Sigmoid colon (tissue), 7 donors: ENCODE measurements around the gene MRPL20. TPM values are rescaled to one million over a fixed set of nuclear protein-coding genes. Genes with fewer than 3 reads are reported as not detected.

Experiments
- DNase-seq: peaks from one replicate; pipeline ENCODE4 v3.0.0-alpha.2; 2019
- H3K27ac ChIP-seq, 4 donors: fragments of 200-600 bp; sonication (generic); one replicate each; pipeline ENCODE4 v1.5.1; 2016 to 2019; ENCODE audit warnings: mild to moderate bottlenecking in 1 of 4
- H3K27me3 ChIP-seq, 3 donors: fragments of 200-600 bp; sonication (generic); one replicate each; pipeline ENCODE4 v1.5.1; 2019; ENCODE audit warnings: mild to moderate bottlenecking in 1 of 3
- H3K36me3 ChIP-seq, 4 donors: fragments of 200-600 bp; sonication (generic); one replicate each; pipeline ENCODE4 v1.5.1; 2016 to 2019
- H3K4me1 ChIP-seq, 4 donors: fragments of 200-600 bp; sonication (generic); one replicate each; pipeline ENCODE4 v1.5.1; 2017 to 2019
- H3K4me3 ChIP-seq, 4 donors: fragments of 200-600 bp; sonication (generic); one replicate each; pipeline ENCODE4 v1.5.1; 2017 to 2019; ENCODE audit warnings: mild to moderate bottlenecking in 2 of 4, moderate library complexity in 1 of 4
- H3K9me3 ChIP-seq, 4 donors: fragments of 200-600 bp in 3 of 4; sonication (generic) in 3 of 4; one replicate each; pipeline versions ENCODE4 v1.5.1 to v1.6.1; 2013 to 2019
- CTCF ChIP-seq, 4 experiments: fragments of 450-650 bp in 3 of 4; fragments of 200-600 bp in 1 of 4; IDR thresholded peaks; one replicate each; pipeline ENCODE4 v1.5.1; 2016 to 2019; ENCODE audit warnings: antibody characterized with exemption in 4 of 4, mild to moderate bottlenecking in 3 of 4, moderate library complexity in 2 of 4
- EP300 ChIP-seq, 4 donors: sonication (generic); formaldehyde crosslinking; IDR thresholded peaks; one replicate each; pipeline ENCODE4 v1.6.1; 2017; ENCODE audit warnings: antibody characterized with exemption in 4 of 4
- POLR2A ChIP-seq, 2 donors: fragments of 450-650 bp; IDR thresholded peaks; one replicate each; pipeline ENCODE4 v1.6.1; 2016; ENCODE audit warnings: antibody characterized with exemption in 2 of 2, mild to moderate bottlenecking in 2 of 2, moderate library complexity in 2 of 2
- POLR2AphosphoS5 ChIP-seq, 4 donors: sonication (generic); formaldehyde crosslinking; IDR thresholded peaks; one replicate each; pipeline ENCODE4 v1.6.1; 2017; ENCODE audit warnings: antibody characterized with exemption in 4 of 4
- WGBS, 2 donors: extraction: QIAGEN DNeasy Blood & Tissue Kit; methylation state at CpG; one replicate each; pipeline ENCODE4 v1.1.7; 2013; 5-methylcytosine and 5-hydroxymethylcytosine counted together
- intact Hi-C: fragments of 100-400 bp; cut with DNase I; formaldehyde crosslinking; loops from one replicate; pipeline ENCODE4 v1.15.1; 2023
- polyA plus RNA-seq, 3 donors: library from polyadenylated mRNA; stranded (reverse); fragments of 200-250 nt; gene quantifications; one replicate each; pipeline ENCODE4 v1.2.3, GENCODE V29; 2013
- total RNA-seq, 4 donors: library from RNA; depleted of rRNA; stranded (reverse); fragments of >200 nt; gene quantifications; one replicate each; pipeline ENCODE4 v1.1.0, GENCODE V29; 2016
- donor health status: healthy with polysubstance abuse.
- donor health status: Bipolar disorder and iron deficiency.
- donor health status: healthy.

Gene MRPL20
- total and polyA plus RNA-seq, 7 donors: 133 to 235 (median 178) TPM

DNA sequence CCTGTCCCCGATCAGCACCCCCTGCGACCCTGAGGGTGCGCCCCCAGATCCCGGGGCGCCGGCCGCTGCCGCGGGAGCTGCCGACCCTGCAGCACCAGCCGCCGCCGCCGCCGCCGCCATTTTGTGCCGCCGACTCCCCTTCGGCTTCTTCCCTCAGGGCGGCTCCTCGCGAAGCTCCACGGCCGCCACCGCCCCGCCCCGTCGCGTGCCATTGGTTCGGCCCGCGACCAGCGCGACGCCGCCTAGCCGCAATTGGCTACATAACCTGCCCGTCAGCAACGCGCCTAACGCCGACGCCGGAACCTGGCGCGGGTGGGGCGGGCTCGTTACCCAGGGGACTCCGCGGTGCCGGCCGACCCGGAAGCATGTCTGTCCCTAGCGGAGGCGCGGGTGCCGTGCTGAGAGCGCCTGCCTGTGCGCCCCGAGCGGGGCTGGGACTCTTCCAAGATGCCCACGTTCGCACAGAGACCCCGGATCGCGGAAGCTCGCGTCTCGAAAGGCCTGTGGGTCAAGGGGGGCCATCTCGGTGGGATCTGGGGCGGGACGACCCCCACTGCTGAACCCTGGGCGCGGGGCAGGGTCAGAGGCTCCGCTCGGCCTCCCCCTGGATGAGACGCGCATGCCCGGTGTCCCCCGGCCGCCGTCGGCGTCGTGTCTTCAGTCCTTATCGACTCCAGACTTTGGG is 7.8 kb downstream of the MRPL20 start, which contains the start of gene CCNL2:
Gene CCNL2, minus strand, starts transcription at position 149 of the 685 bp plus-strand sequence. Its CDS starts 29 bp downstream, at position 120.
- WGBS, 2 donors: 0% methylated on average over 86 of the region's 86 CpGs
- Histone ChIP-seq H3K27ac (peak within 1 kb of the TSS; percentile 81 to 91 (median 88)), H3K4me1 (peaks cover 0 to 52% (median 27%) of the 10 kb centered on the region in 4 donors), H3K27me3 (no peaks in the 10 kb centered on the region), H3K4me3 (peak within 1 kb of the TSS; percentile 72 to 94 (median 86)), H3K36me3 (peaks cover 3 to 77% (median 37%) of the 10 kb centered on the region in 4 donors), H3K9me3 (no peaks in the 10 kb centered on the region)
- peak; percentile 99 for DNase-seq
- TF ChIP-seq POLR2A (IDR thresholded peaks at IDR 0.05) (peak; percentile 11 to 23), POLR2AphosphoS5 (IDR thresholded peaks at IDR 0.05) (peak; percentile 78 to 92 (median 84)), EP300 (IDR thresholded peaks at IDR 0.05) (no peak), CTCF (IDR thresholded peaks at IDR 0.05) (peak; percentile 53 to 84 (median 70))
- intact Hi-C loops: loop anchor here (1.0 kb wide), 1 partner anchor 42 kb away; no protein-coding TSS in a partner anchor

DNA sequence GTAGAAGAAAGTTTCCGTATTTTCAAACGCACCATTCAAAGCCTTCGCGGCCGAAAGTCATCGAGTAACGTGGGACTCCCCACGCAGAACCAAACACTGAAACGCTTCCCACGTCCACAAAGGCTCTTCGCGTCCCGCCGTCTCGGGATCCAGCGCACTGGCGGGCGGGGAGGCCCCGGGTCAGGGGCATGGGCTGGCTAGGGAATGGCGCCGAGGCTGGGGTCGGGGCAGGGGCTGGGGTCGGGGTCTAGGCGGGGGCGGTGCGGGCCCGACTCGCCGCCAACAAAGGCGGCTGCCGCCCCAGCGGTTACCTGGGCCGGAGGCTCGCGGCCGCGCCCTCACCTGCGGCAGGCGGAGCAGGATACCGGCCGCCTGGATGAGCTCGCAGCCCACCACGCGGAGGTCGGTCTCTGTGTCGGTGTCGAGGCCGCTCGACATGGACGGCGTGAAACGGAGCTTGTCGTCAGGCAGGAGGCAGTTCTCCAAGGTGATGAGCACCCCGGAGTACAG is 8.4 kb downstream of the MRPL20 start:
- Histone ChIP-seq H3K9me3 (no peaks in the 10 kb centered on the region), H3K27me3 (no peaks in the 10 kb centered on the region), H3K4me3 (peak overlapping the region; percentile 72 to 94 (median 86)), H3K27ac (peak overlapping the region; percentile 81 to 91 (median 88)), H3K36me3 (peaks cover 4 to 77% (median 42%) of the 10 kb centered on the region in 4 donors), H3K4me1 (peaks cover 0 to 52% (median 27%) of the 10 kb centered on the region in 4 donors)
- DNase-seq: no peak
- TF ChIP-seq POLR2A (IDR thresholded peaks at IDR 0.05) (no peak), POLR2AphosphoS5 (IDR thresholded peaks at IDR 0.05) (no peak), CTCF (IDR thresholded peaks at IDR 0.05) (no peak), EP300 (IDR thresholded peaks at IDR 0.05) (no peak)
- WGBS, 2 donors: 0 to 1% methylated on average over 54 of the region's 54 CpGs
- intact Hi-C loops: loop anchor here (1.0 kb wide), 1 partner anchor 43 kb away; no protein-coding TSS in a partner anchor

DNA sequence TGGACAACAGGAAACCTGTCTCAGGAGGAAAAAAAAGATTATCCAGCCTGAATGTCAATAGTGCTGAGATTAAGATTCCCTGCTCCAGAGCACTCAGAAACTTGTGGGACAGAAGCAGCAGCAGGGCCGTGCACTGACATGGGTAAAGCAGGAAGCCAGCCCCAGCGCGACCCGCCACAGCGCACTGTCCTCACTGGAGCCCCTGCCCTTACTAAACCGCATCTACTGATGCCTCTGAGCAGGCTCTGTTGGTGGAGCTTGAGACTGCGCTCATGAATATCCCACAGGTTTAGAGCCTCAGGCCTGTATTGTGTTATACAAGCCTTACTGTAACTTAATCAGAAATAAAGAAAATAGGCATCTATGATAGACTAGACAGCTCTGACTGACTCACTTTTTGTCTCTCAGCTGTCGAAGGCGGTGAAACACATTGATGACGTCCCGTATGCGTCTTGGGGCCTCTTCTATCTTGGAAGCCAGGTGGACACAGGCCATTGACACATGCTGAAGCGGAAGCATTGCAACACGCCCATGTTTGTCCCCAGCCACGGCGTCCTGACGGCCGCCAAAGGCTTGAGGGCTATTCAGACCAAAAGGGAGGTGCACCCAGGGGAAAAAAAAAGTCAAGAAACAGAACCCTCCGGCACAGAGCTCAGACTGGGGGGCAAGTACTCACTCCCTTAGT is 9.1 kb downstream of the MRPL20 start:
- H3K9me3 ChIP-seq: no peaks in the 10 kb centered on the region
- H3K27me3 ChIP-seq: no peaks in the 10 kb centered on the region
- peak overlapping the region in 3 of 4 donors; percentile 81 to 91 (median 90) for H3K27ac ChIP-seq
- no peak for DNase-seq
- TF ChIP-seq POLR2AphosphoS5 (IDR thresholded peaks at IDR 0.05): no peak
- no peak for TF ChIP-seq POLR2A (IDR thresholded peaks at IDR 0.05)
- no peak for TF ChIP-seq CTCF (IDR thresholded peaks at IDR 0.05)
- 46 to 62% methylated on average over 19 of the region's 19 CpGs for WGBS, 2 donors
- peaks cover 0 to 53% (median 27%) of the 10 kb centered on the region in 4 donors for H3K4me1 ChIP-seq
- peaks cover 11 to 77% (median 49%) of the 10 kb centered on the region in 4 donors for H3K36me3 ChIP-seq
- H3K4me3 ChIP-seq: peak overlapping the region; percentile 72 to 94 (median 86)
- intact Hi-C loops: no loop called here

GRCh38 chr1:1395166-1395565 is 11.9 kb downstream of the MRPL20 start:
- Histone ChIP-seq H3K9me3 (no peaks in the 10 kb centered on the region), H3K4me1 (peaks cover 0 to 43% (median 21%) of the 10 kb centered on the region in 4 donors), H3K36me3 (peaks cover 31 to 79% (median 57%) of the 10 kb centered on the region in 4 donors), H3K27me3 (no peaks in the 10 kb centered on the region), H3K4me3 (no peak overlapping the region), H3K27ac (peak overlapping the region in 1 of 4 donors; percentile 22)
- 93 to 94% methylated on average over 11 of the region's 11 CpGs for WGBS, 2 donors
- no peak for TF ChIP-seq POLR2AphosphoS5 (IDR thresholded peaks at IDR 0.05)
- TF ChIP-seq EP300 (IDR thresholded peaks at IDR 0.05): no peak
- no peak for TF ChIP-seq CTCF (IDR thresholded peaks at IDR 0.05)
- no peak for TF ChIP-seq POLR2A (IDR thresholded peaks at IDR 0.05)
- intact Hi-C loops: no loop called here
- no peak for DNase-seq
